NCI-H524 treated with DMSO at 0.1 percent for 48 hours (cell line): ENCODE results near the gene CEMIP.
"Not testable (repeated sequence)": the region's sequence is repeated elsewhere in the genome, so short reads cannot be mapped to it uniquely, and the experiment has no call there.

Experiments
- DNase-seq: peaks from one replicate; lab custom pipeline; 2025; lab: John Stamatoyannopoulos, UW

The CEMIP gene

DNA sequence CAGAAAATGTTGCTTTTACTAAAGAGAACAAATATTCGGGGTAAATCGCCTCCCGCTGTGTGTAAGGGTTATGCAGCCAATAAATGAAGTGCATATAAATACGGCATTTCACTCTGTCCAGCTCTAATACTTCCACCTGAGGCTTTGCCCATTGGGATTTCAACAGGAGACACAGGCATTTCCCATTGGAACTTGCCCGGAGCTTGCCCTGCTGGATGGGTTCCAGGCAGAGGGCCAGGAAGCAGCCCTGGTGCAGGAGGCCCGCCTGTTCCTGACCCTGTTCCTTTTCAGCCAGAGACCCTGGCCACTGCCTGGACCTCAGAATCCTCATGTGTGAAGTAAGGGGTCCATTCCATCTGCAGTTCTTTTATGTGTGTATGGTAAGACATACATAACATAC is 17.4 kb upstream of the CEMIP start:
- no peak for DNase-seq

GRCh38 chr15:80763235-80763634 is 15.9 kb upstream of the CEMIP start:
- not testable (repeated sequence) for DNase-seq

- no peak for DNase-seq
These were observed 14.6 kb upstream of the CEMIP start for GRCh38 chr15:80764535-80764934.

GRCh38 chr15:80766275-80766674 is 12.9 kb upstream of the CEMIP start:
- no peak for DNase-seq

- no peak for DNase-seq
These were observed 11.0 kb upstream of the CEMIP start for GRCh38 chr15:80768158-80768557.

DNA sequence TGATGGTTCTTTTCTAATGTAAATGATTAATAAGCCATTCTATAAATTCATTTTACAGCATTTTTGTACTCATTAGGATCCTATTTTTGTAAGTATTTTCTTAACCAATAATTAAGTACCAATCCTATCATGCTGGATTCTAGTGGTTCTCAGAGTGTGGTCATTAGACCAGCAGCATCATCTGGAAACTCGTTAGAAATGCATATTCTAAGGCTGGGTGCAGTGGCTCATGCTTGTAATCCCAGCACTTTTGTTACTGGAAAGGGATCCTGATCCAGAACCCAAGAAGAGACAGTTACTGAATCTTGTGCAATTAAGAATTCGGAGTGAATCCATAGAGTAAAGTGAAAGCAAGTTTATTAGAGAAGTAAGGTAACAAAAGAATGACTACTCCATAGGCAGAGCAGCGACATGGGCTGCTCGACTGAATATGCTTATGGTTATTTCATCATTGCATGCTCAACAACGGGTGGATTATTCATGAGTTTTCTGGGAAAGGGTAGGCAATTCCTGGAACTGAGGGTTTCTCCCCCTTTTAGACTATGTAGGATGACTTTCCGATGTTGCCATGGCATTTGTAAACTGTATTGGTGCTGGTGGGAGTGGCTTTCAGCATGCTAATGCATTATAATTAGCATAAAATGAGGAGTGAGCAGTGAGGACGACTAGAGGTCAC is 9.9 kb upstream of the CEMIP start:
- no peak for DNase-seq

DNA sequence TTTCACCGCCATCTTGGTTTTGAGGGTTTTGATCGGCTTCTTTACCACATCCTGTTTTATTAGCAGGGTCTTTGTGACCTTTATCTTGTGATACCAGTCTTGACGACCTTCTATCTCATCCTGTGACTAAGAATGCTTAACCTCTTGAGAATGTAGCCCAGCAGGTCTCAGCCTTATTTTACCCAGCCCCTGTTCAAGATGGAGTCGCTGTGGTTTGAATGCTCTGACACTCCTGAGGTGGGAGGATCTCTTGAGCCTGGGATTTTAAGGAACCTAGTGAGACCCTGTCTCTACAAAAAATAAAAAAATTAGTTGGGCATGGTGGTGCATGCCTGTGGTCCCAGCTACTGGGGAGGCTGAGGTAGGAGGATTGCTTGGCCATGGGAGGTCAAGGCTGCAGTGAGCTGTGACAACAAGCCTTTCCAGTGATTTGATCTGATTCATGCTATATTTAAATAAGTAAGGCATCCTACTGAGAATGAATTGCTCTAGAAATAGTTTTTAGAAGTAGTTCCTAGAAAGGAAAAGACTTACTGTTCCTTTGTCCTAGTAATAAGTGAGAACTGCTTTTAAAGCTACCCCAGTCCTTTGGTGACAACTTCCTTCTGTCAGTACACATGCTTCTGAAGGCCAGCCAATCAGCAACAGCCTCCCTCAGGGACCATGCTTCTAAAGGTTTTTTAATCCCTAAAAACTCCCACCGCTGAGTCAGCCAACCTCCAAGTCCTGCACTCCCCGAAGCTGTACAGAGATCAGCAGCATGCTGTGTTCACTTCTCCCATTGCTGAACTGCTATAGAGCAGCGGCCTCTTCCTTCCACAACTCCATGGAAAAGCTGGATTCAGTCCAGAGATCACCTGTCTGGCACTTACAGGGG is 9.1 kb upstream of the CEMIP start:
- DNase-seq: no peak

DNA sequence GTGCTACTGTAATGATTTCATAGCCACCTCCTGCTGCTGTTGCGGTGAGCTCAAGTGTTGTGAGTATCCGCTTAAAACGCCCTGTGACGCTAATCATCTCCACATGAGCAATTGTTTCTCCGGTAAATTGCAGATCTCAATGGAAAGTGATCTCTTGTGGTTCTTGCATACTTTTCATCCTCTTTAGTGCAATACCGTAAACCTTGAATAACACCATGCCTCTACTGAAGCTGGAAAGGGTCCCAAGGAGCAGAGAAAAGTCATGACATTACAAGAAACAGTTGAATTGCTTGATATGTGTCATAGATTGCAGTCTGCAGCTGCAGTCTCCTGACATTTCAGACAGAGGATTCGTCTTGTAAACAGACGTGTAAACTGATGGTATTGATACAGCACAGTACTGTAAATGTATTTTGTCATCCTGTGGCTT is 6.0 kb upstream of the CEMIP start:
- no peak for DNase-seq

- DNase-seq: no peak
These were observed 5.3 kb upstream of the CEMIP start for GRCh38 chr15:80773792-80774352.

GRCh38 chr15:80774486-80774885 is 4.7 kb upstream of the CEMIP start:
- no peak for DNase-seq

DNA sequence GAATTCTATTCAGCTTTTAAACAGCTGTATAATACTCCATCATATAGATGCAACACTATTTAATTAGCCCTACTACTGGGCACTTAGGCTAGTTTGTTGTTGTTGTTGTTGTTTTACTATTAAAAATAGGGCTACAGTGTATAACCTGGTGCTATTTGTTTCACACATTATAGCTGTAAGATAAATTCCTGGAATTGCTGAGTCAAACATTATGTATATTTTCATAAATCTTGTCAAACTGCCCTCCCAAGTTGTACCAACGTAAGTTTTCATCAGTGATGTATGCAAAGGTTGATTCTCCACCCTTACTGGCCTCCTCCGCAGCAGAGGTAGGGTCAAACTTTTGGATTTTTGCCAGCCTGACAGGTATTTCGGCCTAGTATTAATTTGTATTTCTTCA is 3.8 kb upstream of the CEMIP start:
- no peak for DNase-seq

GRCh38 chr15:80776420-80777045 is 2.6 kb upstream of the CEMIP start:
- DNase-seq: no peak

GRCh38 chr15:80777137-80777536 is 2.0 kb upstream of the CEMIP start:
- no peak for DNase-seq

DNA sequence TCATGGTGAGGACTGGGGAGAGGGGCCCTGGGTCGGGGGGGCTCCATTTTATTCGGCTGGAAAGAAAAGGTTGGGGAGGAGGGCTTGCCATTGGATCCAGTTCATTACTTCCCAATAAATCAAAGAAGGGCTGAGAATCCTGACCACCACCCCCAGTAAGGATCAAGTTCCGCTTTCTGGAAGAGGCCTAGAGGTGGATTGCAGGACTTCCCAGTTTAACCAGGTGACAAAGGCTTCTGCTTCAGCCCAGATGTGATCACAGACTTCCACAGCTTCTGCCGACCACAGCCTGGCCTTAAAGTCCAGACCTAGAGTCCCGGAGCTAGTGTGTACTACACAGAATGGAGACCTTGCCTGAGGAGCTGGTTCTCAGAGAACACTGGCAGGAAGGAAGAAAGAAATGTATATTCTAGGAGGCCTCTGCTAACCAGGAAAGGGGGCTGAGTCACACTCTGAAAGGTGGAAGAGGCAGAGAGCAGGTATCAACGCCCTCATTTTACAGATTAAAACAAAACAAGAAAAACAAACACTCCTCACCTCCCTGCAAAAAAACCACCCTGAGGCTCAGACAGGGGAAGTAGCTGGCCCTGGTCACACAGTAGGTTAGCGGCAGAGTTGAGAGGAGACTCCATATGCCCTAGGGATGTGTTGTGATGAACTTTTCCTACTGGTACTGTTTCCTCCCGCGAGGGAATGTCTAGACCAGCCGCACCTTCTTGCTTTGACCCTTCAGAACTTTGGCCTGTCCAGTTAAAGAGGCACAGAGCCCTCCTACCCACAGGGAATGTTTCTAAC is 1.1 kb upstream of the CEMIP start:
- no peak for DNase-seq

DNA sequence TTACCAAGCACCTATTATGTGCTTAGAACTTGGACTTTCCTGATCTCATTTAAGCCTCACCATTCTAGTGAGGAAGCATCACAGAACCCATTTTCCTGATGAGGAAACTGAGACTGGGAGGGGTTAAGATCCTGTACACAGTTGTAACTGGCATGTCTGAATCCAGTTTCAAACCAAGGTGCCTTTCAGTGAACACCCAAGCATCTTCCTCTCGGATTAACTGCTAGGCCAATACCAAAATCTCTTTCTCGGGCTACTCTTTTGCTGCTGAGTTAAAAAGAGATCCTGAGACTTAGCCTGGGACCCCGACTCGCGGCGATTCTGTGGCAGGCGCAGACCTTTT is 578 bp upstream of the CEMIP start:
- DNase-seq: no peak

DNA sequence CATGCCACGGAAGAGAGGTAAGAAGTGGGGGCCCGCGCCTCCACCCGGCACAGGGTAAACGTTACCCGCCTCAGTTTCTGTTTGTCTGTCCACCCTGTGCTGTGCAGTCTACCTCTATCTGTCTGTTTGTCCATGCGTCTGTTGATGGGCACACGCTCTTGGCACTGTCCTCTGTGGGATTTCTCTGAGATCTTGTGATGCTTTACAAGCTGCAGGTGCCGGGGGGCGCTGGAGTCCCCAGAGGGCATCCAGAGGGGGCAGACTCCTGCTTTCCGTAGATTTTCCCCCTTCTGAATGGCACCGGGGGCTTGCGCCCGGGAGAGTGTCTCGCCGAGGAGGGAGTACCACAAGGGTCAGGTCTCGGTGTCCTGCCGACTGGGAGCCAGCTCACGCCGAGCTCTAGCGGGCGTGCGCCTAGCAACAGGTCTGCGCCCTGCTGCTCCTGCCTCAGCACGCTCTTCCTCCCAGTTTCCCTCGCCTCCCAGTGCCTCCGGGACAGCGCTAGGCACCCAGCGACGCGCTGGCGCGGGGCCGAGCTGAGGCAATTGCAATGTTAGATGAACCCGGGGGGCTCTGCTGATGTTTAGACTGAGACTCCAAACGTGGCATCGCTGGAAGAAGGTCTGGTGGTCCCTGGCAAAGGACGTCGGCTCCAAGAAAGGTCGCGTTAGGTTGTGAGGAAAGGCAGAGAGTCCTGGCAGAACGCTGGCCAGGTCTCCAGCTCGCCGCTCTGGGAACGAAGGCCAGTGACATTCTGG is 667 bp downstream of the CEMIP start:
- DNase-seq: peak; percentile 42

- no peak for DNase-seq
These were observed 1.4 kb downstream of the CEMIP start for GRCh38 chr15:80780416-80781221.

DNA sequence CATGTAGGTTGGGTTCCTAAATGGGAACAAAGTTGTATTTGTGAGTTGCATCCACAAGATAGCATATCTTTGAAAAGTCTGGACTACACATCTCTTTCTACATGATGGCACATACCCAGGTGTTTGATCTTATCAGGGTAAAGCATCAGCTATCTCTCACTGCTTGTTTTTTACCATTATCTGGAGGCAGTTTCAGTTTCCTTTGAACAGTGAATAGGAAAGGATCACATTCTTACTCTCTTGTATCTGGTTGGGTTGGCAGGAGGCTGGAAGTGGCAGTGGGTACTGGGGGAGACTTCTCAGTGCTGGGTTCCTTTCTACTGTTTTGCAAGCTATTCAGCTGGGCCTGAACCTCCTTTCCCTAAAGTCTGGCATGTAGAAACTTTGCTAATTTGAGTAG is 4.1 kb downstream of the CEMIP start:
- DNase-seq: no peak

- DNase-seq: no peak
These were observed 6.2 kb downstream of the CEMIP start for GRCh38 chr15:80785335-80785734.

- no peak for DNase-seq
These were observed 6.7 kb downstream of the CEMIP start for GRCh38 chr15:80785811-80786354.
